ENCODE results near the gene CABLES1. TPM values are rescaled to one million over a fixed set of nuclear protein-coding genes. Genes with fewer than 3 reads are reported as not detected.

CABLES1 gene
- polyA plus RNA-seq, 3 donors: 25.2 to 26.4 (median 25.8) TPM

DNA sequence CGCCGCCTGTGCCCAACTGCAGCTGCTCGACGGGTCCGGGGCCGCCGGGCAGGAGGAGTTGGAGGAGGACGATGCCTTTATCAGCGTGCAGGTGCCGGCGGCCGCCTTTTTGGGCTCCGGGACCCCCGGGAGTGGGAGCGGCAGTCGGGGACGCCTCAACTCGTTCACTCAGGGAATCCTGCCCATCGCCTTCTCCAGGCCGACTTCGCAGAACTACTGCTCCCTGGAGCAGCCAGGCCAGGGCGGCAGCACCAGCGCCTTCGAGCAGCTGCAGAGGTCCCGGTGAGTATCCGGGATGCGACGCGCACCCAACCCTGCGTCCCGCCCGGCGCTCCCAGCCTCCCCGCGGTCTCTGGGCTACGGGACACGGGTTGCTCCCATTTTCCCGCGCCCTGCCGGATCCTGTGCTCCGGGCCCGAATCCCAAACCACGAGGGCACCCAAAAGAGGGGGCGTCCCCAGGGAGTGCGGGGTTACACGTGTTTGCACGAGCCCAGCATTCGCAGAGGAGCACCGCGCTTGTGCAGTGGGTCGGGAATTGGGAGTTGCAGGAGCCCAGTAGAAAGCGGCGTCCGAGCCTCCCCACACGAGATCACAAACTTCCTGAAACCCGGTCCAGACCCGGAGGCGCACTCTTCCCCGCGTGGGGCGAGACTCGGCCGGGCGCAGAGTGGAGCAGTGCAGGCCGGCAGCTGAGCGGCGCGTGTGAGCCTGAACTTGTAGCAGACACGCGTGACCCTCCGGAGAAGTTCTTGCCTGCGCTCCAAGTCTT is 1.2 kb downstream of the CABLES1 start:
- DNase-seq (ENCODE audit: extremely low read depth in 1 of 11, low read depth in 9 of 11, low spot score in 4 of 11): no peak

DNA sequence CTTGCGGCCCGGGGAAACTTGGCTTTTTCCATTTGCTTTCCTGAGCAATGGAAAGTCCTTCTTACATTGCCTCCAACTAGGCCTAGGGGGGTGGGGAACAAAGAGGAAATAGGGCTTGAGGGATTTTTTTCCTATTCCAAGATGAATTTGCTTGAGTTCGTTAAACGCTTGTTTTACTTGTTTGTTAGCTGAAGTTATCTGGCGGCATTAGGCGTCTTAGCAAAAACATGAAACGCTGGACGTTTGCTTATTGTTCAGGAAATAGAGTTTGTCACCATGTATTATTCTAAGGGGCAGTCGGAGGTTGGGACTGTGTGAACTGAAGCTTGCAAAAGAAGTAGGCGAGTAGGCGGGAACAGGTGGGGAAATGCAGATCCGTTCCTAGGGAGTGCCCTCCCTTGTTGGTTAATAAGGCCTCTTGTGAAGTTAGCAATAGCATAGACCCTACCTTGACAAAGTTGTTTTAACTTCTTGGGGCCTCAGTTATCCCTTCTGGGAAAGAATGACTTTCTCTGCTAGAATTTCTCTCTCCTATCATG is 1.9 kb downstream of the CABLES1 start:
- no peak for DNase-seq (ENCODE audit: extremely low read depth in 1 of 11, low read depth in 9 of 11, low spot score in 4 of 11)

DNA sequence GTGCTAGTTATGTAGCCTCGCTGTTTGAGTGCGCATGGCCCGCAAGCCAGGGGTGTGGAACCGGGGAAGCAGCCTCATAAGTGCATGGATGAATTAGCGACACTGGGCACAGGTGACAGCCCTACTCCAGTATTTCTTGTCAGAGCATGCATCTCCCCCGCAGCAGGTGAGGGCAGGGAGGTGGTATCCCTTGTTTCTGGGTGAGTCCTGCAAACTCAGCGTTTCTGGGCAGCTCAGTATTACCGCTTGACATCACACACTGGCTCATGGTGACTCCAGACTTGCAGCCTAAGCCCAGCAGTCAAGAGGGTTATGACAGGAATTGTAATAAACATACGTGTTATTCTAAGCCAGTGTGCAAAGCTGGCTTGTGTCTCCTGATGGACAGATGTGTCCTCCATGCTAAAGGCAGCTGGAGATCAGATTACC is 2.5 kb downstream of the CABLES1 start:
- DNase-seq (ENCODE audit: extremely low read depth in 1 of 11, low read depth in 9 of 11, low spot score in 4 of 11): no peak

DNA sequence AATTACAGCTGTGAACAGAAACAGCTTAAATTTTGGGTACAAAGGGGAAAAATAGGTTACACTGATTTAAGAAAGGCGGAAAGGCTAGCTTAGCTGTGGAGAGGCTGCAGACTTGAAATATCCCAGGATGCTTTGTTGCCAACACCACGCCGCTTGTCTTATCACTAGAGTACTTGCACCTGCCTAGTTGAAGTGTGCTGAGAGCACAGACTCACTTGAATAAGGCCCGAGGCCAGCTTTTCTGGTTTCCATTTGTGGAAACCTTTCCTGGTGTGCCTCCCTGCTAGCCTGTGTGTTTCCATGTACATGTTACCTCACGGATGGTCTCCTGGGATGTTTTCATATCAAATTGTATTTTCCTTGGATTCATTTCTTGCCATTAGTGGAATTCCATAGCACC is 3.2 kb downstream of the CABLES1 start:
- DNase-seq (ENCODE audit: extremely low read depth in 1 of 11, low read depth in 9 of 11, low spot score in 4 of 11): no peak

DNA sequence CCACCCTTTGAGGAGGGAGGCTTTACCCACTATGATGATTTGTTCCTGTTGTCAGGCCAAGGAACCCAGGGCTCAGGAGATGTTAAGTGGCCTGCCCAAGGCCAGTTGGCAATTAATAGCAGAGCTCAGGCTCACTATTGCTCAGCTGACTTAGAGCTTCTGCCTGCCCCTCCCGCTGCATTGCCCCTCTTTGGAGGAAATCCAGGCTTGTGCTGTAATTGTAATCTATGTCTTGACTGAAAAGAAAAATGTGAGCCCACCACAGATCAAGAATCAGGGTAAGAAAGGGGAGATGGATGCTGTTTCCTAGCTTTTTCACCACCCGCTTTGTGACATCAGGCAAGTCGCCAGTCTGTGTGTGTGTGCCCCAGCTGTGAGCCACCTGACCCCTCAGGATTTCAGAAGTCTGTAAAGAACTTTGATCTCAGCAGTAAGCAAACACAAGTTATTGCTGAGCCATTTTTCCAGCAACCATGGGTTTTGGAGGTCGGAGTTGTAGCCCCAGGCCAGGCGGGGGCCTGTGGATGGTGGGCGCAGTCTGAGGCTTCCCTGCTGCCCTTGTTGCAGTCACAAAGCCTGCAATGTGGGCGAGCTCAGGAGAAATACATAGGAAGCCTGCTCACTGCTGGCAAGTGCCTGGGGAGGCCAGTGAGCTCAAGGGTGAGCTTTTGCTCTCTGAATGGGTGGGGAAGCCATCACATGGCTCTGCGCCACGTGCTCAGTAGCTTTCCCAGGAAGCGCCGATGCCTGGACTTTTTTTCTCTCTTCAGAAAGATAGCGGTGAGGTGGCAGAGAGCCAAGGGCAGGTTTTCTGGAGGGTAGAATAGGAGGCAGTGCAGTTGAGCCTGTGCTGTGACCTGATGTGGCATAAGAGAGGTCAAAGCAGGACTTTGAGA is 6.1 kb downstream of the CABLES1 start:
- no peak for DNase-seq (ENCODE audit: extremely low read depth in 1 of 11, low read depth in 9 of 11, low spot score in 4 of 11)

DNA sequence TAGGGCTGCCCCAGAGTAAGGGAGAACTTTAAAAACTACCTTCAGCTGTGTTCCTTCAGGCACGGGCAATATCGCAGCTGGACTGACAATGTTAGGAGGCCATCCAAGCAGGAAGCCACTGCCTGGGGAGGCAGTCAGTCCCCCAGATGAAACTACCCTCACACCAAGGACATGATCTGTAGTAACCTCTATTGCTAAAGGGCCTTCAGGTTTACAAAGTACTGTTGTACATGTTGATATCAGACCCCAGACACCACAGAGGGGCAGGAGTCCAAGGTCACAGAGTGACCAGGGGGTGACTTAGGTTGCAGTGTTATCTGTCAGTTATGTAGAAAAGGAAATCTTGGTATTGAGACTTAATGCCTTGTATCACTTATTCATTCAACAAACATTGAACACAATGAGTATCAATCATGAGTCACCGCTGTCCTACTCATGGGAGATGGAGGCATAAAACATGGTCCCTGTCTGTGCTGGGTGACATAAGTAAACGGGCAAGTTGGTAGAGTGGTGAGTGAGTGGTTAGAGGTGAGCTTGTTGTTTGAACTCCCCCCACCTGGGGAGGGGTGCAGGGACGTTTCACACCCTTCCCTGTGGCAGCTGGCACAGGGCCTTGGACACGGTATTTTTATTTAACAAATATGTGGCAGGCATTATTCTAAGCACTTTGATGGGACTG is 7.1 kb downstream of the CABLES1 start:
- DNase-seq (ENCODE audit: extremely low read depth in 1 of 11, low read depth in 9 of 11, low spot score in 4 of 11): no peak

DNA sequence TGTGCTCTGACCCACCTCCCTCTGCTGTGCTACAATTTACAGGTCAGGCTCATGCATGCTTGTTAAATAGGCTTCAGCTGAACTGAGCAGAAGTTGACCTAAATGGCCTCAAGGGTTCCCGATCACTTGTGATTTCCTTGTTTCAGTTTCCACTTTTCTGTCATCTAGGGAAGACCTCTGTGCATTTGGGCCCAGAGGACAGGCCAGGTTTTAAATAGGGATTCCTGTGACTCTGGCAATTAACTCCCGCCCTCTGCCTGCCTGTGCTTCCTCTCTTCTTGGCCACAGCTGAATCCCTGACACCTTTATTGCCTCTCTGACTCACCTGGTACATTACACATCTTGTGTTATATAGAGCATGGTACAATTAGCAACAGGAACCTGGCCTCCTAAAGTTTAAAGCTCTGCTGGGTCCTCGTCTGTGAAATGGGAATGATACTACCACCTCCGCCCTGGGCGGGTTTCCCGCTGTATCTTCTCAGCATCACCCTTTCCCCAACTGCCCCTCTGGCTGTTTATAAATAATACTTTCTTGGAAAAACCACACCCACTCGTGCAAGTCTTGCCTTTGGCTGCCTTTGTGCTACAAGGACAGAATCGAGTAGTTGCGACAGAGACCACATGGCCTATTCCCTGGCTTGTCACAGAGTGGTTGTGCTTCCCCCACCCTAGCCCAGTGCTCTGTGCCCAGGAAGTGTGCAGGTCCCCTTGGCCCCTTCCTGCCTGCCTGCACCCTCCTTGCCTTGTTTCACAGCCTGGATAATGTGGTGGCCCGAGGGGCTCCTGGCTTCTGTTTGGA is 7.9 kb downstream of the CABLES1 start:
- DNase-seq (ENCODE audit: extremely low read depth in 1 of 11, low read depth in 9 of 11, low spot score in 4 of 11): no peak

DNA sequence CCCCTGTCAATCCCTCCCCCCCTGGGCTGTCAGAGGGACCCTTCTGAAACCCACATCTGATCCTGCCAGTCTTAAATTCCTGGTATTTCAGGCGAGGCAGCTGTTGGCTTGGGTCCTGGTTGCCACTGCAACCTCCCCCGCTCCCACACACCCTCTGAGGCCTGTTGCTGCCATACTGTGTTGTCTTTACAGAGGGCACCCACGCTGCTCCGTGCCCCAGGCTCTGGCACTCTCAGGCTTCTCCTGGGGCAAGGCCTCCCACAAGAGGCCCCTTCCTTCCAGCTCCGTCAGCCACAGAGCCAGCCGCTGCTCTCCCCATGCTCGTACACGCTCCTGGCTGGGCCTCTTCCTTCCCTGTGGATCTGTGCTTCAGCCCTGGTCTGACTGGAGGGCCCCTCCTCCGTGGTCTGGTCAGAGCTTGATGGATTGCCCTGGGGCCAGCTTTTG is 8.6 kb downstream of the CABLES1 start:
- DNase-seq (ENCODE audit: extremely low read depth in 1 of 11, low read depth in 9 of 11, low spot score in 4 of 11): no peak

DNA sequence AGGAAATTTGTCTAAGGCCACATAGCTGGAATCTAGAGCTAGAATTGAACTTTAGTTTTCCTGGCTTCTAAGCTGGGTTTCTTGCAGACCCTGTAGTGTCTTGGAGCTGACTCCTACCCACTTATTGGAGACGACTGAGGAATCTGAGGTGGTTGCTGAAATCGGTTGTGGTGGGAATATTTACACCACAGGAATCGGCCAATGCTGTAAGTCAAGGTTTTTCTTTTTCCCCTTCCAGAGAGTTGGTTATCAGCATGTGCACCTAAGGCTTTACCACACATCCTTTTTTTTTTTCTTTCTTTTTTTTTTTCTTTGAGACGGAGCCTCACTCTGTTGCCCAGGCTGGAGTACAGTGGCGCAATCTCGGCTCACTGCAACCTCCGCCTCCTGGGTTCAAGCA is 9.4 kb downstream of the CABLES1 start:
- no peak for DNase-seq (ENCODE audit: extremely low read depth in 1 of 11, low read depth in 9 of 11, low spot score in 4 of 11)

DNA sequence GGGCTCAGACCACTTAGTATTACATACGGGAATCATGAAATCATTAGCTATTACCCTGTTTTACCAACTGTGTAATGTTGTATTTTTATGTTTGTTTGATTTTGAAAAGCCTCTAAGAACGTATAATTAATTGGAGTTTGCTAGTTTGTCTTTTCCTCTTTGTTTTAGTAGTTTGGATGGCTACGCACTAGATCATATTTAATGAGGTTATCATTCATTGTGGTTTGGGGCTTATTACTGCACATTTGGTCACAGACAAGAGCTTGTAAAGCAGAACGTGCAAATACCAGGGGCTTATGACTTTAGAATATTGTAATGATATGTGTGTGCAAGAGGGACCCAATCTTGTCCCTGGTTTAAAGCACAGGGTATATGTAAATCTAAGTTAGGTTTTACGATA is 10.3 kb downstream of the CABLES1 start:
- no peak for DNase-seq (ENCODE audit: extremely low read depth in 1 of 11, low read depth in 9 of 11, low spot score in 4 of 11)

DNA sequence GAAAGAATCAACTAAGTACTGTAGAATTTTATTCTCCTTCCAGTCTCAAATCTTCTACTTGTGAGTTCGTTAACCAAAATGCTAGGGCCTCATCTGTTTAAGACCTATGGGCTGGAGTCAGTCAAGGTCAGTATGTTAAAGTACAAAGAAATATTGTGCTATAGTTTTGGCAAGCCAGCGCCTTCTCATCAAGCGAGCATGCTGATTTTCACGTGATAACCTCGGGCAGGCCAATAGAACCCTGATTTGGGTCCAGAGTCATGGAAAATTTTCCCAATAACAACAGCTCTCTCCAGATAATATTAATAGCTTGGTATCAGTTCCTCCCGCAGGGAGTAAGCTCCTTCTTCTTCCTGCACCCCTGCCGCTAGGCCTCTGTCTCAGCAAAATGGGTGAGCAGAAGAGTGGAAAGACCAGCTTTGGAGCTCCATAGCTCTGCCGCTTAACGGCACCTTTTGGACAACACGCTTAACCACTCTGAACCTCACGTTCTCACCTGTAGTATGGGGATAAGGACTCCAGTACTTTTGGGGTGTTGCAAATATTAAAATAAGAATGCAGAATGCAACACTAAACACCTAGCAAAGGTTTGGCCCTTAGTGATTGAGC is 11.7 kb downstream of the CABLES1 start:
- no peak for DNase-seq (ENCODE audit: extremely low read depth in 1 of 11, low read depth in 9 of 11, low spot score in 4 of 11)

DNA sequence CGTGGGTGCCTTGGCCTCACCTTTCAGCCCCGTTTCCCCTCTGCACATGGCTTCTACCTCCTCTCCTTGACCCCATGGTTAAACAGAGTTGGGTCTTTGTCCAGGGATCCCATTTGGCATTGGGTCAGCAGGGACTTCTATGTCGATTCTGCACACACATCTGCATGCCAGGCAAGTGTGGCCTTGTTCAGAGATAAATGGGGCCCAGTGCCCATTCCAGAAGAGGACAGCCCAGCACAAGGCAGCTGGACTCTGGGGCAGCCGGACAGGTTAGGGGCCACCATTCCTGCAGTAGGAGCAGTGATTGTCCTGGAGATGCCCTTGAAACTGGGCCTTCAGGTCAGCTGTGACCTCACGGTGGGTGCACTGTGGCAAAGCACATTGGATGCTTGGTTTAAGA is 13.1 kb downstream of the CABLES1 start:
- no peak for DNase-seq (ENCODE audit: extremely low read depth in 1 of 11, low read depth in 9 of 11, low spot score in 4 of 11)

DNA sequence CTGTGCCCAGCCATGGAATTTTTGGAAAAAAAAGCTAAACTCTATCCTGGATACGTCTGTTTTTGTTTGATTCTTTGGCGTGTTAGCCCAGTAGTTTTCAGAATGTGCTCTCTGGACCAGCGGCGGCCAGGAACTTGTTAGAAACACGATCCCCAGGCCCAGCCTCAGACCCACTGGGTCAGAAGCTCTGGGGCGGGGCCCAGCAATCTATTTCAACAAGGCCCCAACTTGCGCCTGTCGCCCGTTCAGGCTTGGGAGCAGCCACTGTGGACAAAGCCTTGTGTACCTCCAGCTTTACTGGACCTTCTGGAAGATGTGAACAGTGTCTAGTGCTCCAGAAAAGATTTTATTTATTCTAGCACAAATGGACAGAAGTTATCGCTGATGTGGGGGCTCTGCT is 14.3 kb downstream of the CABLES1 start:
- DNase-seq (ENCODE audit: extremely low read depth in 1 of 11, low read depth in 9 of 11, low spot score in 4 of 11): no peak

DNA sequence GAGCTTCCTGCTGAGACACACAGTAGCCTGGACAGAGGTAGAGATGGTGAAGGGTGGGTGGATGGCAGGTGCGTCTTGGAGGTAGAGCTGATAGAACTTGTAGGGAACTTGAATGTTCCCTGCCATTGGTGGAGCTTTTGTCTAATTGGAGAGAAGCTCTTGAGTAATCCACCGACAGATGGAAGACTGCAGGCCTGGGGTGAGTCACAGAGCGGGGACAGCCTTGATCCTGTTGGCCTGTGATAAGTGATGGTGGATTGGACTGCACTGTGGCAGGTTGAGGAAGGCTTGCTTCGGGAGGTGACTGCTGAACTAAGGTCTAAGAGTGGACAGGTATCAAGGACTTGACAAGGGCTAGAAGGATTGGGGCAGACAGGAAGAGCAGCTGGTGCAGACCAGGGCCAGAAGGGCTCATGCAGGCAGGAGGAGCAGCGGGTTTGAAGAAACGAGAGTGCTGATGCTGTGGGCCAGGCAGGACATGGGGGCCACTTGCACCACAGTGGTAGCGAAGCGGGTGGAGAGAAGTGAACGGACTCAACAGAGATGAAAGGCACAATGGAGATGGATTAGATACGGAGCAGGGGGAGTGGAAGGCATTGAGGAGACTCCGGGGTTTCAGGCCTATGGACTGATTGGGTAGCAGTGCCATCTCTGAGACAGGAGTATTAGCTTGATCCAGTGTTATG is 16.3 kb downstream of the CABLES1 start:
- DNase-seq (ENCODE audit: extremely low read depth in 1 of 11, low read depth in 9 of 11, low spot score in 4 of 11): no peak

DNA sequence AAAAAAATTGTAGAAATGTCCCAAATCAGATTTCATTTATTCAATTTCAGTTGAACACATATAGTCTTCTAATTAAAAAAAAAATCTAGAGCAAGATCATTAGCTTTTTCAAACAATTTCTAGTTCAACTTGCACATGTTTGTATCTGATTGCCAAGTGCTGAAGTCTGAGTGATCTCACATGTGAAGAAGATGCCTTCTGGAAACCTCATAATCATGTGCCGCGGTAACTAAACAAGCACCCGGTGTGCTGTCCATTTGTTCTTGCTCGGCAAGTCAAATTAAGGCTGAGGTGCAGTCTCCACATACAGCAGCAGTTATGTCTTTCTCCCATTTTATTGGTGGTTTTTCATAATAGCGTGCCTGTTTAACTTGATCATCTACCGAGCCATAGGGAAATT is 18.7 kb downstream of the CABLES1 start:
- no peak for DNase-seq (ENCODE audit: extremely low read depth in 1 of 11, low read depth in 9 of 11, low spot score in 4 of 11)

DNA sequence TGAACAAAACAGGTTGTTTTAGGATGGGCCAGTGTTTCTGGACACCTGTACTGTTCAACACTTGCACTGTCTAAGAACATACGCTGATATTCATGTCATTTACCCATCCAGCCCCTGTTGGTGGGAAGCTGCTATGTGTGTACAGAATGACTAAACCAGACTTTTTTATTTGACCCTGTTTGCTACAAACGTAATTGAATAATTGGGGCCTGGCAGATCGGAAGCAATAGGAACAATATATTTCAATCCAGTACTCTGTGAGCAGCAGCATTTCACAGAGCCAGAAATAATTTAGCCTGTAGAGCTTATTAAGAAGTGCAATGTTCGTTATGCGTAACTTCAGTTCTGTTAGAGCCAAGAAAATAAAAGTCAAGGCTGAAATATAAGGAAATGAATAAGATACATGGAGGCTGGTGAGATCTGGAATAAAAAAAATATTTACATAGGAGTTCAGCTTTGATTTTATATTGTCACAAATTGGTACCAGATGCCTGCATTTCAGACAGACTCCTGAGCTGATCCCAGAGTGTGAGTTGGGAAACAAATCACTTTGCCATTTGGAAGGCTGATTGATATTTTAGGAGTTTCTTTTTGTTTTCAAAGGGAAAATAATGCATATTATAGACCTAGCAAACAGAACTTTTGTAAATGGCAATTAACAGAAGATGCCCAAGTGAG is 19.7 kb downstream of the CABLES1 start:
- no peak for DNase-seq (ENCODE audit: extremely low read depth in 1 of 11, low read depth in 9 of 11, low spot score in 4 of 11)

DNA sequence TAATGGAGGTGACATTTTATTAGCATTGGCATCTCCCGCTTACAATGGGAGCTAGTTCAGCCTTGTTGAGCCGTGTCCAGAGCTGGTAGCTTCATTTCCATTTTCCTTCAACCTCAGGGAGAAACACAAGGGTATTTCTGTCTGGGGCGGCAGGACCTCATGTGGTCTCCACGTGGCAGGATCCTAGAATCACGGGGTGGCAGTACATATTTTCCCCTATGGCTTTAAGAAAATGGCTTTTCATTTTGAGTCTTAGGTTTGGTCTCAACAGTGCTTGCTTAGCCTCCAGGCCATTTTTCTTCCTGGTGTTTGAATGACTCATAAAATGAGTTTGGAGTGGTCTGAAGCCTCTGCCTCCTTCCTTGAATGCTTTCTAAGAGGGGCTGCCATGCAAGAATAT is 20.3 kb downstream of the CABLES1 start:
- DNase-seq (ENCODE audit: extremely low read depth in 1 of 11, low read depth in 9 of 11, low spot score in 4 of 11): no peak

Measured in renal cortex interstitium (tissue), 11 donors.